Mesenchymal stem cell (in vitro differentiated cells and primary cell): ENCODE results near the gene AFDN.
A peak's percentile ranks its signal among the peaks of the same experiment; 100 is the strongest.

Source experiments
- DNase-seq: peaks from one replicate; pipeline ENCODE4 v3.0.0-alpha.2; 2013
- H2AFZ ChIP-seq: one replicate; pipeline ENCODE4 v1.6.1; 2013; ENCODE audit warnings: low read depth, mild to moderate bottlenecking, control low read depth, inconsistent platforms, low read length, moderate library complexity
- H2AK5ac ChIP-seq: 2 replicates; pipeline ENCODE4 v1.6.1; 2013; ENCODE audit warnings: low read length, moderate library complexity, mild to moderate bottlenecking, inconsistent platforms; ENCODE audit not compliant: severe bottlenecking
- H2BK120ac ChIP-seq: one replicate; pipeline ENCODE4 v1.6.1; 2013; ENCODE audit warnings: low read depth, mild to moderate bottlenecking, inconsistent platforms, low read length, moderate library complexity
- H2BK12ac ChIP-seq, 2 experiments: one replicate each; pipeline ENCODE4 v1.6.1; 2013; ENCODE audit warnings: inconsistent platforms in 2 of 2, low read length in 2 of 2, mild to moderate bottlenecking in 2 of 2, moderate library complexity in 2 of 2, control low read depth in 1 of 2
- H2BK15ac ChIP-seq: one replicate; pipeline ENCODE4 v1.6.1; 2013; ENCODE audit warnings: mild to moderate bottlenecking, low read depth, inconsistent platforms; ENCODE audit not compliant: poor library complexity, severe bottlenecking
- H2BK5ac ChIP-seq: 2 replicates; pipeline ENCODE4 v1.6.1; 2013; ENCODE audit warnings: low read depth, mild to moderate bottlenecking, low read length, control low read depth, inconsistent platforms; ENCODE audit not compliant: poor library complexity, severe bottlenecking
- H3K14ac ChIP-seq, 2 experiments: one replicate each; pipeline ENCODE4 v1.6.1; 2013; ENCODE audit warnings: inconsistent platforms in 2 of 2, low read length in 2 of 2, control low read depth in 1 of 2, mild to moderate bottlenecking in 1 of 2, moderate library complexity in 1 of 2
- H3K18ac ChIP-seq, 2 experiments: one replicate each; pipeline ENCODE4 v1.6.1; 2013; ENCODE audit warnings: inconsistent platforms in 2 of 2, low read length in 2 of 2, control low read depth in 1 of 2, low read depth in 1 of 2, mild to moderate bottlenecking in 1 of 2
- H3K23ac ChIP-seq, 2 experiments: one replicate each; pipeline ENCODE4 v1.6.1; 2013; ENCODE audit warnings: inconsistent platforms in 2 of 2, low read length in 2 of 2, mild to moderate bottlenecking in 2 of 2, moderate library complexity in 2 of 2, control low read depth in 1 of 2
- H3K27ac ChIP-seq: 2 replicates; pipeline ENCODE4 v1.5.1; 2013; ENCODE audit warnings: mild to moderate bottlenecking, moderate library complexity, low read length, control low read depth, inconsistent platforms; ENCODE audit not compliant: poor library complexity, severe bottlenecking
- H3K27me3 ChIP-seq, 2 experiments: 2 replicates each; pipeline versions ENCODE4 v1.6.1 to v1.7.0; 2013; ENCODE audit warnings: low read length in 2 of 2, mild to moderate bottlenecking in 2 of 2, moderate library complexity in 2 of 2, control low read depth in 1 of 2, inconsistent platforms in 1 of 2; ENCODE audit not compliant: control insufficient read depth in 1 of 2, insufficient read depth in 1 of 2
- H3K36me3 ChIP-seq, 2 experiments: 2 replicates each; pipeline versions ENCODE4 v1.6.1 to v1.7.0; 2013; ENCODE audit warnings: low read length in 2 of 2, control low read depth in 1 of 2, inconsistent platforms in 1 of 2, low read depth in 1 of 2, mild to moderate bottlenecking in 1 of 2; ENCODE audit not compliant: insufficient read depth in 2 of 2, control insufficient read depth in 1 of 2
- H3K4ac ChIP-seq, 2 experiments: one replicate each; pipeline ENCODE4 v1.6.1; 2013; ENCODE audit warnings: inconsistent platforms in 2 of 2, low read length in 2 of 2, mild to moderate bottlenecking in 2 of 2, moderate library complexity in 2 of 2, control low read depth in 1 of 2, low read depth in 1 of 2
- H3K4me1 ChIP-seq: 2 replicates; pipeline ENCODE4 v1.6.1; 2013; ENCODE audit warnings: low read depth, low read length, control low read depth; ENCODE audit not compliant: control insufficient read depth, insufficient read depth
- H3K4me2 ChIP-seq: 2 replicates; pipeline ENCODE4 v1.6.1; 2013; ENCODE audit warnings: low read length, mild to moderate bottlenecking, inconsistent platforms; ENCODE audit not compliant: poor library complexity, severe bottlenecking
- H3K4me3 ChIP-seq, 2 experiments: 2 replicates each; pipeline versions ENCODE4 v1.5.1 to v1.7.0; 2013; ENCODE audit warnings: low read length in 2 of 2, mild to moderate bottlenecking in 2 of 2, control low read depth in 1 of 2, low read depth in 1 of 2; ENCODE audit not compliant: insufficient read depth in 1 of 2
- H3K79me1 ChIP-seq: replicated peaks from 2 replicates; pipeline ENCODE4 v1.6.1; 2013; ENCODE audit warnings: mild to moderate bottlenecking, control low read depth, low read length, inconsistent platforms; ENCODE audit not compliant: poor library complexity, severe bottlenecking
- H3K9ac ChIP-seq: 2 replicates; pipeline ENCODE4 v1.7.0; 2013; ENCODE audit warnings: mild to moderate bottlenecking, low read length, moderate library complexity
- H3K9me3 ChIP-seq: 2 replicates; pipeline ENCODE4 v1.7.0; 2013; ENCODE audit warnings: mild to moderate bottlenecking, low read length; ENCODE audit not compliant: control insufficient read depth
- H4K8ac ChIP-seq: one replicate; pipeline ENCODE4 v1.6.1; 2013; ENCODE audit warnings: inconsistent platforms, mild to moderate bottlenecking, low read length, moderate library complexity
- H4K91ac ChIP-seq: one replicate; pipeline ENCODE4 v1.6.1; 2013; ENCODE audit warnings: mild to moderate bottlenecking, low read length, inconsistent platforms
- WGBS: methylation state at CpG from one replicate; pipeline ENCODE4 v1.1.7; 2013; ENCODE audit warnings: mixed read lengths; 5-methylcytosine and 5-hydroxymethylcytosine counted together

The AFDN gene

DNA sequence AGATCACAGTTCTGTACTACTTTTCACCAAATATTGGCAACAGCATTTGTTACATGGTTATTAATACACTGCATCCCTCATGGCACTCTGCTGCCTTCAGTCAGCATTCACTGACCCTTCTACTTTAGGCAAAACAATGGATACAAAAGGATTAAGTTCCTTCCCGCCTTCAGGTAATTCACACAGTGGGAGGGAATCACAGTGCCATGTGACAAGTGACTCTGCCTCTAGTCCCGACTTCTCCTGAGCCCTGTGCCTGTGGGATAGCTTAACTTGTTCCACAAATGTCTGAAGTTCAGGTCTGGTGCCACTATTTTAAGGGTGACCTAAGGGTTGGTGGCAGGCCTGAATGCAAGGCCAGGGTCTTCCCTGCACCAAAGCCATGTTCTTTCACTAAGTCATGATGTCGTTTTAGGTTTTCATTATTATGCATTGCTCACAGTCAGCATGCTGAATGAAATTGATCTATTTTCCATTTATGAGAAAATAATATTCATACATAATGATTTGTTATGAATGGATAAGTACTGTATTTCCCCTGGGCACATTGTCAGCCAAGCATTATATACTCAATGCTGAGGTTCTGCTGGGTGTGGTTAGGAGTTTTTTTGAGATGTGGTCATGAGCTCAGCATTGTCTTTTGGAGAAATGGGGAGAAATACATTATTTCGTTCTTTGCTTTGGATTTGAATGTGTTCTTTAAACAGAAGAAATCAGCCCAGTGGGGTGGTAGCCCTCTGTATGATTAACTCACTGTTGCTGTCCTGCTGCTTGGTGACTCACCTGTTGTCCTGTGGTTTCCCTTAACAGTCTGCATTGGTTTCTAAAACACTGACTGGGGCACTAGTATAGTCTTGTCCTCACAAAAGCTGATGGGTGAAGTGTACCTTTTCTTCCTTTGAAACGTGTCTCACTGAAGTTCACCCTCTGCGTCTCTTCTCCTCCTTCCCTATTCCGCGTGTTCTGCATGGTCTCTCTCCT is 66.4 kb downstream of the AFDN start:
- H3K36me3 ChIP-seq = peaks cover 0 to 17% of the 10 kb centered on the region in 2 experiments
- H2BK5ac ChIP-seq = no peak overlapping the region
- no peak overlapping the region for H2AK5ac ChIP-seq
- no peak overlapping the region for H3K14ac ChIP-seq
- H3K4me3 ChIP-seq = no peak overlapping the region
- H3K23ac ChIP-seq = no peak overlapping the region
- H4K91ac ChIP-seq = no peak overlapping the region
- H3K9ac ChIP-seq = no peak overlapping the region
- no peak overlapping the region for H2BK15ac ChIP-seq
- peak; percentile 29 for DNase-seq
- no peak overlapping the region for H2BK12ac ChIP-seq
- H3K27me3 ChIP-seq = no peaks in the 10 kb centered on the region
- H3K18ac ChIP-seq = no peak overlapping the region
- H2AFZ ChIP-seq = no peak overlapping the region
- H3K4me2 ChIP-seq = no peak overlapping the region
- H3K27ac ChIP-seq = no peak overlapping the region
- no peaks in the 10 kb centered on the region for H3K9me3 ChIP-seq
- 79% methylated on average over 7 of the region's 8 CpGs for WGBS
- H2BK120ac ChIP-seq = no peak overlapping the region
- H3K4ac ChIP-seq = no peak overlapping the region
- peaks cover 5% of the 10 kb centered on the region for H3K79me1 ChIP-seq
- H3K4me1 ChIP-seq = peaks cover 6% of the 10 kb centered on the region
- no peak overlapping the region for H4K8ac ChIP-seq

DNA sequence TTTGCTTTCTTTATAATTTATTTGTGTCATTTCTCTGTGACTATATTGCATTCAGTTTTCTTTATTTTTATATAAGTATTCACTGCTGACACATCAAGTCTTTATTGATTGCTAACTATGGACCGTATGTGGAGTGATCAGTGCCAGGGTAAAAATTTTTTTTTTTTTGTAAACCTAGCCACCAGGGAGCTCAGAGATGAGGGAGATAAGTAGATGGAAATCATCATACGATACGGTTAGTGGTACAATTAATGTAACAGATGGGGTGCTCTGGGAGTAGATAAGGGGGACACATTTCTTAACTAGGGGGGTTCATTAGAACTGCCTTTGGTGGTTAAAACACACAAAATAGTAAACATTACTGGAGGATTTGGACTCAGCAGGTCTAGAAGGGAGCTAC is 68.3 kb downstream of the AFDN start:
- Histone ChIP-seq H3K9ac (no peak overlapping the region), H3K9me3 (no peaks in the 10 kb centered on the region), H3K79me1 (peaks cover 8% of the 10 kb centered on the region), H2AFZ (no peak overlapping the region), H3K14ac (no peak overlapping the region), H3K27ac (no peak overlapping the region), H3K36me3 (peaks cover 0 to 22% of the 10 kb centered on the region in 2 experiments), H3K4me2 (no peak overlapping the region), H2BK12ac (no peak overlapping the region), H2AK5ac (no peak overlapping the region), H3K4ac (no peak overlapping the region), H2BK120ac (no peak overlapping the region), H3K27me3 (no peaks in the 10 kb centered on the region), H2BK15ac (no peak overlapping the region), H2BK5ac (no peak overlapping the region), H3K4me1 (peaks cover 6% of the 10 kb centered on the region), H3K4me3 (no peak overlapping the region), H3K23ac (no peak overlapping the region), H4K91ac (no peak overlapping the region), H3K18ac (no peak overlapping the region), H4K8ac (no peak overlapping the region)
- DNase-seq = no peak
- 75% methylated on average over 3 of the region's 3 CpGs for WGBS

- Histone ChIP-seq H2BK15ac (no peak overlapping the region), H3K18ac (no peak overlapping the region), H3K27ac (no peak overlapping the region), H3K4me3 (no peak overlapping the region), H2BK12ac (no peak overlapping the region), H4K8ac (no peak overlapping the region), H3K4me1 (peaks cover 6% of the 10 kb centered on the region), H4K91ac (no peak overlapping the region), H3K36me3 (peaks cover 0 to 15% of the 10 kb centered on the region in 2 experiments), H2AFZ (no peak overlapping the region), H2AK5ac (no peak overlapping the region), H3K14ac (no peak overlapping the region), H3K4me2 (no peak overlapping the region), H3K27me3 (no peaks in the 10 kb centered on the region), H2BK120ac (no peak overlapping the region), H3K9me3 (no peaks in the 10 kb centered on the region), H3K9ac (no peak overlapping the region), H3K23ac (no peak overlapping the region), H3K4ac (no peak overlapping the region), H2BK5ac (no peak overlapping the region), H3K79me1 (peaks cover 10% of the 10 kb centered on the region)
- WGBS = 98% methylated on average over 3 of the region's 4 CpGs
- DNase-seq = no peak
These were observed 69.9 kb downstream of the AFDN start for GRCh38 chr6:167896648-167897047.

GRCh38 chr6:167898673-167899311 is 72.1 kb downstream of the AFDN start:
- H3K18ac ChIP-seq = no peak overlapping the region
- peaks cover 1% of the 10 kb centered on the region for H3K4me1 ChIP-seq
- H3K9ac ChIP-seq = no peak overlapping the region
- no peak overlapping the region for H2AFZ ChIP-seq
- no peak overlapping the region for H2BK120ac ChIP-seq
- H3K4me3 ChIP-seq = no peak overlapping the region
- H3K36me3 ChIP-seq = peaks cover 4 to 30% of the 10 kb centered on the region in 2 experiments
- no peak overlapping the region for H4K91ac ChIP-seq
- H3K27me3 ChIP-seq = no peaks in the 10 kb centered on the region
- no peaks in the 10 kb centered on the region for H3K9me3 ChIP-seq
- no peak overlapping the region for H2BK12ac ChIP-seq
- H2BK15ac ChIP-seq = no peak overlapping the region
- no peak overlapping the region for H3K4me2 ChIP-seq
- no peak overlapping the region for H3K4ac ChIP-seq
- H3K14ac ChIP-seq = no peak overlapping the region
- H2AK5ac ChIP-seq = no peak overlapping the region
- H3K79me1 ChIP-seq = peaks cover 12% of the 10 kb centered on the region
- no peak overlapping the region for H3K27ac ChIP-seq
- 100% methylated on average over 2 of the region's 3 CpGs for WGBS
- no peak overlapping the region for H2BK5ac ChIP-seq
- peak; percentile 63 for DNase-seq
- no peak overlapping the region for H3K23ac ChIP-seq
- no peak overlapping the region for H4K8ac ChIP-seq
